ENCODE data around the gene PRKG1. TPM values are rescaled to one million over a fixed set of nuclear protein-coding genes. Genes with fewer than 3 reads are reported as not detected.
"Not testable (repeated sequence)": the region's sequence is repeated elsewhere in the genome, so short reads cannot be mapped to it uniquely, and the experiment has no call there.

The PRKG1 gene
- total RNA-seq, 1 experiment from 2014 or later, result not detected

DNA sequence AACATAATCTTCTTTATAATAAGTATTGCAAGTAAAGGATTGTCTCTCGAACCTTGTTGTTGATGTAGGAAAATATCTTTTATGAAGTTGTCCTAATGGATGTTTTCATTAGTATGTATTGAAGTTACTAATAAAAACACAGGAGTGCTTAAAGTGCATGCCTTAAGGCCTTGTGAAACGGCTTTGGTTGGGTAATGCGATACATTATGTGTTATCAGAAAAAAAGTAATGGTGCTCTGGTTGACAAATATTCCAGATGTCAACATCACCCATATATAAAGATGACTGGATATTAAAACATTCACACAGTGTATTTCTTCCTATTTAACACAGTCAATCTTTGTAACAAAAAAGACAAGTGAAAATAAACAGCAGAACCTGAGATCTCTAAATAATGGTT is 310.7 kb downstream of the PRKG1 start:
- Histone ChIP-seq H3K27ac (no peak overlapping the region), H3K36me3 (no peaks in the 10 kb centered on the region), H3K4me1 (replicated peaks) (no peaks in the 10 kb centered on the region), H3K27me3 (replicated peaks) (no peaks in the 10 kb centered on the region), H3K9me3 (replicated peaks) (no peaks in the 10 kb centered on the region), H3K4me3 (no peak overlapping the region)
- no peak for DNase-seq (ENCODE audit: low read depth in 1 of 2, low spot score in 2 of 2)

DNA sequence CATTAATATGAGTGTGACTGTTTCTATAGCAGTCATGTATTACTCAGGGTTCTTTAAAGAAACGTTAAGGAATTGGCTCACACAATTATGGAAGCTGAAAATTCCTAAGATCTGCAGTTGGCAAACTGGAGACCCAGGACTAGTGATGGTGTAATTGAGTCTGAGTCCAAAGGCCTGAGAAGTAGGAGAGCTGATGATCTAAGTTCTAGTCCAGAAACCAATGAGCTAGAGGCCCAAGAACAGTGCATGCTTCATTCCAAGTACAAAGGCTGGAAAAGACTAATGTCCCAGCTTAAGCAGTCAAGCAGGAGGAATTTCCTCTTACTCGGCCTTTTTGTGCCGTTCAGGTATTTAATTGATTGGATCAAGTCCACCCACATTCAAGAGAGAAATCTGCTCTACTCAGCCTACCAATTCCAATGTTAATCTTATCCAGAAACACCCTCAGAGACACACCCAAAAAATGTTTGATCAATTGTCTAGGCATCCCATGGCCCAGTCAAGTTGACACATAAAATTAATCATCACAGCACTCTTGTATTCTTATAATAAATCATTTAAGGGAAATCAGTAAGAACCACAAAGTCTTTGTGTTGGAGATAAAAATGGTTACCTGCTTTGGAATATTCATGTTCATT is 312.1 kb downstream of the PRKG1 start:
- DNase-seq (ENCODE audit: low read depth in 1 of 2, low spot score in 2 of 2), result no peak
- H3K4me1 ChIP-seq (replicated peaks), result no peaks in the 10 kb centered on the region
- no peak overlapping the region for H3K27ac ChIP-seq

DNA sequence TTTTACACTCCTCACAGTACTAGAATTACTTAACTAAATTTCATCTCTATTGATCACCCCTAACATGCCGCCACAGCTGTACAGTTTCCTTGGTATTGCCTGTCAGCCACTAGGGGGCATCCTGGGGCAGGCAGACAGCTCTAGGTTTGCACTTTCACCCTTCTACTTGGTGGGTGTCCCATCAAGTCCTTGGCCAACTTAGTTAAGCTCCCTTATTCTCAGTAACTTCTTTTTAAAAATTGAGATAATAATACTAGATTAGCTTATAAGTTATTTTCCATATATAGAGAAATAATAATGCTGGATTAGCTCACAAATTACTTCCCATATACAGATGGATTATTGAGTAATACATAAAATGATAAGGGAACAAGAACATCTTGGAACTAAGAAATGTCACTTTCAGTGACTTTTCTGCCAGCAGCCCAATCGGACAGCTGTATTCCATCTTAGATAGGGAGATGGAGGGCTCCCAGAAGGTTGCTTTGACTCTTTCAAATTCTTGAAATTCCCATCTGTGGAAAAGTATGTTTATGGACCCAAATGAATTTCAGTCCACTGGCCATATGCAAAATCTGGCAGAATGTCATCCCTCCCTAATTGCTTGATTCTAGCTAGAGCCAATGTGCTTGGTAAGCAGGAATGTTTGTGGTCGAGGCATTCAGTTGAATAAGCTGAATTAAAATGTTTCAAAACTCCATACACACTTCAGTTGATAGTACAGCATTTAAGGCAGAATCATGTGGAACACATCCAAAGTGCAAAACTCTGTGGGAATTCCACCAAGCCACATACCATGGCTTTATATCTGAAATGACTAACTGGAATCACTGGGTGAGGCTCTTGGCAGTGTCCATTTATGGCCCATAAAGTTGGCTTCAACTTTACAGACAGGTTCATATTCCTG is 315.4 kb downstream of the PRKG1 start:
- Histone ChIP-seq H3K27me3 (replicated peaks) (no peaks in the 10 kb centered on the region), H3K4me3 (no peak overlapping the region), H3K4me1 (replicated peaks) (no peaks in the 10 kb centered on the region), H3K36me3 (no peaks in the 10 kb centered on the region), H3K9me3 (replicated peaks) (no peaks in the 10 kb centered on the region), H3K27ac (no peak overlapping the region)
- DNase-seq (ENCODE audit: low read depth in 1 of 2, low spot score in 2 of 2), result peak in 1 of 2 experiments; percentile 5

More for the DNA sequence above, 312.1 kb downstream of the PRKG1 start:
- Histone ChIP-seq H3K36me3 (no peaks in the 10 kb centered on the region), H3K4me3 (no peak overlapping the region), H3K9me3 (replicated peaks) (no peaks in the 10 kb centered on the region), H3K27me3 (replicated peaks) (no peaks in the 10 kb centered on the region)

DNA sequence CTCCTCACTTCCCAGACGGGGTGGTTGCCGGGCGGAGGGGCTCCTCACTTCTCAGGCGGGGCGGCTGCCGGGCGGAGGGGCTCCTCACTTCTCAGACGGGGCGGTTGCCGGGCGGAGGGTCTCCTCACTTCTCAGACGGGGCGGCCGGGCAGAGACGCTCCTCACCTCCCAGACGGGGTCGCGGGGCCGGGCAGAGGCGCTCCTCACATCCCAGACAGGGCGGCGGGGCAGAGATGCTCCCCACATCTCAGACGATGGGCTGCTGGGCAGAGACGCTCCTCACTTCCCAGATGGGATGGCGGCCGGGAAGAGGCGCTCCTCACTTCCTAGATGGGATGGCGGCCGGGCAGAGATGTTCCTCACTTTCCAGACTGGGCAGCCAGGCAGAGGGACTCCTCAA is 318.7 kb downstream of the PRKG1 start:
- not testable (repeated sequence) for H3K4me1 ChIP-seq (replicated peaks); H3K4me3 ChIP-seq; H3K27me3 ChIP-seq (replicated peaks); H3K27ac ChIP-seq; H3K9me3 ChIP-seq (replicated peaks); H3K36me3 ChIP-seq; DNase-seq (ENCODE audit: low read depth in 1 of 2, low spot score in 2 of 2)

DNA sequence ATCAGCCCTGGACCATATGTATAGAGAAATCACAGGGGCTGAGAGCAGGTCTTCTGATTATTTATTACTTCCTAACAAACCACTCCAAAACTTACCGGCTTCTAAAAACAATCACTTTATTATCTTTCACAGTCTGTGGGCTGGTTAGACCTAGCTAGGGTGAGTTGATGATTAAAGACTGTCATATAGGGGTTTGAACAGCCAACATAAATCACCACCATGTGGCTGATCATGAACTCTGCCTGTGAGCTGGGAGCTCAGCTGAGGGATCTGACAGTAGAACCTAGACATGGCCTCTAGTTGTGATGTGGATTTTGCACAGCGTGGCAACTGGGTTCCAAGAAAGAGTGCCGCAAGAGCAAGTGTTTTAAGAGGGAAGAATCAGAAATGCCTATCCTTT is 319.8 kb downstream of the PRKG1 start:
- no peak for DNase-seq (ENCODE audit: low read depth in 1 of 2, low spot score in 2 of 2)
- Histone ChIP-seq H3K4me3 (no peak overlapping the region), H3K27me3 (replicated peaks) (no peaks in the 10 kb centered on the region), H3K27ac (no peak overlapping the region), H3K9me3 (replicated peaks) (no peaks in the 10 kb centered on the region), H3K4me1 (replicated peaks) (no peaks in the 10 kb centered on the region), H3K36me3 (no peaks in the 10 kb centered on the region)

DNA sequence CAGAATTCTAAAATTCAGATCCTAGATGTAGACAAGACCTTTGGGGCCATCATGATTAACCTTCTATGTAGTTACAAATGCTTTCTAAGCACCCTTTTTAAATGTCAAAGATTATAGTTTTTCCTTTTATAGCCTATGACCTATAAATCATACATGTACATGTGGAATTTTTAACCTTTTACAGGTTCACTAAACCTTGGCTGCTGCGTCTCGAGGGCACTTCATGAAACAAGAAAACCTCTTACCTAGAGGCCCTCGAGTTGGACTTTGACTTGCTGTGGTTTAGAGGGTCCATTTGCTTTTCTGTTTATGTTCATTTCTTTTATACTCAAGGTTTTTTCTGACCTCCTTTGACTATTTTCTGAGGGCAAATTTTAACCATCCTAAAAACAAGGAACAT is 323.0 kb downstream of the PRKG1 start:
- no peak for DNase-seq (ENCODE audit: low read depth in 1 of 2, low spot score in 2 of 2)
- Histone ChIP-seq H3K9me3 (replicated peaks) (no peaks in the 10 kb centered on the region), H3K4me1 (replicated peaks) (no peaks in the 10 kb centered on the region), H3K27ac (no peak overlapping the region), H3K36me3 (no peaks in the 10 kb centered on the region), H3K27me3 (replicated peaks) (no peaks in the 10 kb centered on the region), H3K4me3 (no peak overlapping the region)

DNA sequence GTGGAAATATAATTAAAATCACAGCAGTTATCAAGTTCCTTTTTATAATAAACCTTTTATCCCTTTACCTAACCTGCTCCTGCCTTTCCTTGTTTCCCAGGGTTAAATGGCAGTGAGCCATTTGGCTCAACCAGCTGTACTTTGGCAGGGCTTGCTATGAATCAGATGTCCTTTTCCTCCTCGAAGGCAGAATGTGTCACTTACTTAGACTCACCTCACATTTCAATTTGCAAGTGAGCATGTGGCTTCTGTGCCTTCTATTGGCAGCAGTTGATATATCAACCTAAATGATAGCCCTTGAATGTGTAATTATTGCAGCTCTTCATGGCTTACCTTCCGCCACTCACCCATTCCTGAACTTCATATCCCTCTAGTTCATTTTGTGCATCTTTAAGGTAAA is 323.4 kb downstream of the PRKG1 start:
- DNase-seq (ENCODE audit: low read depth in 1 of 2, low spot score in 2 of 2), result no peak
- no peak overlapping the region for H3K4me3 ChIP-seq
- H3K27me3 ChIP-seq (replicated peaks), result no peaks in the 10 kb centered on the region
- no peaks in the 10 kb centered on the region for H3K4me1 ChIP-seq (replicated peaks)
- H3K9me3 ChIP-seq (replicated peaks), result no peaks in the 10 kb centered on the region
- H3K36me3 ChIP-seq, result no peaks in the 10 kb centered on the region
- H3K27ac ChIP-seq, result no peak overlapping the region

DNA sequence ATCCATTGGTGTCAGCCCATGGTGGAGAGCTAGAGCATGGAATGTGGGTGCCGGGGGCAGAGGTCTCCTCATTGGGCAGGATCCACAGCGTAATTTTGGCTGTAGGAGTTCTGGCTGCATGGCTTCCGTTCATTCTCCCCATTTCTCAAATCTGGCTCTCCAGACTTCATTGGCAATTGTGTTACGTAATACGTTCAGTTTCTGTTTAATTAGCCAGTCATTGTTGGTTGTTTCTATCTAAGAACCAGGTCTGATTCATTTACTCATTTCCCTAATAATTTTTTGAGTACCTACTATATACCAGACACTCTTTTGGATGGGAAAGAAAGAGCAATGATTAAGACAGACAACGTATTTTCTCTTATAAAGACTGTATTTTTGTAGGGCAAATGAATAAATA is 325.6 kb downstream of the PRKG1 start:
- Histone ChIP-seq H3K27me3 (replicated peaks) (no peaks in the 10 kb centered on the region), H3K27ac (no peak overlapping the region), H3K4me1 (replicated peaks) (no peaks in the 10 kb centered on the region), H3K36me3 (no peaks in the 10 kb centered on the region), H3K9me3 (replicated peaks) (no peaks in the 10 kb centered on the region), H3K4me3 (no peak overlapping the region)
- DNase-seq (ENCODE audit: low read depth in 1 of 2, low spot score in 2 of 2), result no peak

DNA sequence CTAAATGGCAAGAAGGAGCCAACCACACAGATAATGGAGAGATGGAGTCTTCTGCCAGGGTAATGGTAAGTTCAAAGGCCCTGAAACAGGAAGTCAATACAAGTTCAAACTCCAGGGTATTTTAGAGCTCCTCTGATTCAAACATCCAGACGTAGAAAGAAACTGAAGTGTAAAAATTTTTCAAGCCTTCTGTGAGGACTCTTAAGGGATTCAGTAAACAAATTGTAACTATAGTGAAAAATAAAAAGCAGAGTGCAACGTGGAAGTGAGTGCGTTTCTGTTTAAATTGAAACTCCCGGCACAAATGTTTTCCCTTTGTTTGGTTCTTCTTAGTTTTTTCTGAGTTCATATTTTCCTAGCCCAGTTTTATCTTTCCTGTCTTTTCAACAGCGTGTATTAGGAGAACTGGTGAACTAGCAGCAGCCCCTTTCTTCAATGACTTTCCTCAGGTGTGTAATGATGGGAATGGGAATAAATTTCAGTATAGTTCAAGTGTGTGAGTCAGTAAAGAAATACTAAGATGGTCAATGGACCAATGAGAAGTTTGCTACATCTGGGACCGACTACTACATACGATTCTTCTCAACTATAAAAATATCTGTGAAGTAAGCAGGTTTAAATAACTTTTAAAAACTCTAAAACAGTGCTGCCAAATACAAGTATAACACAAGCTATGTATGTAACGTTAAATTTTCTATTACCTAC is 326.3 kb downstream of the PRKG1 start:
- H3K27ac ChIP-seq, result no peak overlapping the region
- no peaks in the 10 kb centered on the region for H3K27me3 ChIP-seq (replicated peaks)
- no peak overlapping the region for H3K4me3 ChIP-seq
- H3K4me1 ChIP-seq (replicated peaks), result no peaks in the 10 kb centered on the region
- no peaks in the 10 kb centered on the region for H3K9me3 ChIP-seq (replicated peaks)
- H3K36me3 ChIP-seq, result no peaks in the 10 kb centered on the region
- DNase-seq (ENCODE audit: low read depth in 1 of 2, low spot score in 2 of 2), result no peak

DNA sequence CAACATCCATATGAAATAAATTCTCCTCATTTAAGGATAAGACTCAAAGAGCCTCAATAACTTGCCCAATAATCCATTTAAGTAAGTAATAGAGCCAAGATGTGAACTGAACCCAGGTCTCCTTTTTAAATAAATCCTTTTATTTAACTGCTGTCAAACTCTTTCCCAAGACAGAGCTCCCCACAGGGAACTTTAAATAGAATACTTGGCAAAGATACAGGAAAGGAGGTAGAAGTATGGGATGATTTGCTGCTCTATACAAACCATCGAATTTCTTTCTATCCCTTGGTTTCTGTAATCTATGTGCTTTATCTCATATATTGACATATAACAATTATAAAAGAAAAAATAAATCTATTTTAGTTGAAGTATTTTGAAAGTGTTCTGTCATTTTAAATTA is 329.2 kb downstream of the PRKG1 start:
- Histone ChIP-seq H3K4me1 (replicated peaks) (no peaks in the 10 kb centered on the region), H3K27ac (no peak overlapping the region), H3K4me3 (no peak overlapping the region), H3K27me3 (replicated peaks) (no peaks in the 10 kb centered on the region), H3K9me3 (replicated peaks) (no peaks in the 10 kb centered on the region), H3K36me3 (no peaks in the 10 kb centered on the region)
- DNase-seq (ENCODE audit: low read depth in 1 of 2, low spot score in 2 of 2), result no peak

DNA sequence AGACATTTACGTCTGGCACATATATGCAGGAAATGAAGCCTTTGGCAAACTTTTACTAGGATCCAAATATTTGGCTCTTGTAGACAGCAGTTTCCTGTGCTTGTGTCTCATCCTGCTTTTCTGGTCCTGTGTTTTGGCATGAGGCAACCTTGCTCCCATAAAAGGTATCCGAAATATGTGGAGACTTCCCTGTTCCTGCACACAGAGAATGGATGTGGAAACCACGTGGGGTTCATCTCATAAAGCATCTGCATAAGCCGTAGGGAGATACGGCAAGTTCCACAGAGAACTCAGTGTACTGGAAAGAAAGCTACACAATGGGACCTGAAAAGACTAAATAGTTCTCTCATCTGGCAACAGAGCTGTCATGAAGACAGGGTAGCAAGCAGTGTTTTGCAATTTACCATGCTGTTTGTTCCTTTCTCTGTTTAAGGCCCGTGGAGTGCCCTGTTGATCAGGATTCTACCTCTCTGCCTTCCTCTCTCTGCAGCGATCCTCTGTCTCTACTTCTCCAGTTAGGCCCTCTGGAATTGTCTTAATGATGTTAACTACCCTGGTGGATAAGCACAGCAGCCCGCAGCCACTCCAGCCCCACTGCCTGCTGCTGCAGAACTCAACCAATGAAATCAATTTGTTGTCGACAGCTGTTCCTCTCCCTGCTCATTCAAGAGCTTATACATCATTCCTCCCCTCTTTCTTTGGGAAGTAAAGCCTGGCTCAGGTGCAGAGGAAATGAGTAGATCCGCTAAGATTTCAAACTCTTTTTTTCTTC is 331.5 kb downstream of the PRKG1 start:
- DNase-seq (ENCODE audit: low read depth in 1 of 2, low spot score in 2 of 2), result no peak
- no peaks in the 10 kb centered on the region for H3K27me3 ChIP-seq (replicated peaks)
- H3K36me3 ChIP-seq, result no peaks in the 10 kb centered on the region
- H3K4me3 ChIP-seq, result no peak overlapping the region
- no peaks in the 10 kb centered on the region for H3K9me3 ChIP-seq (replicated peaks)
- no peaks in the 10 kb centered on the region for H3K4me1 ChIP-seq (replicated peaks)
- H3K27ac ChIP-seq, result no peak overlapping the region

DNA sequence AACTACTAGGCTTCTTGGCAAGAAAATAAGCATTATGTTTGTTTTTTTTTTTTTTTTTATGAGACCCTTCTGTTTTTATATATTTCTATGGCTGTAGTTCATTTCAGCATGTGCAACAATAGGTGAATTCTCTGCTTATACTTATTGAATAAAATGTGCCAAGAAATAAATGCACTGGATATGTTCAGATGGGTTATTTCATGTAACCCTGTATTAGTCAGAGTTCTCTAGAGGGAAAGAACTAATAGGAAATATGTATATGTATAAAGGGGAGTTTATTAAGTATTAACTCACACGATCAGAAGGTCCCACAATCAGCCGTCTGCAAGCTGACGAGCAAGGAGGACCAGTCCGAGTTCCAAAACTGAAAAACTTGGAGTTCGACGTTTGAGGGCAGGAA is 332.3 kb downstream of the PRKG1 start:
- no peak overlapping the region for H3K4me3 ChIP-seq
- DNase-seq (ENCODE audit: low read depth in 1 of 2, low spot score in 2 of 2), result no peak
- H3K36me3 ChIP-seq, result no peaks in the 10 kb centered on the region
- H3K9me3 ChIP-seq (replicated peaks), result no peaks in the 10 kb centered on the region
- no peaks in the 10 kb centered on the region for H3K4me1 ChIP-seq (replicated peaks)
- no peaks in the 10 kb centered on the region for H3K27me3 ChIP-seq (replicated peaks)
- H3K27ac ChIP-seq, result no peak overlapping the region

DNA sequence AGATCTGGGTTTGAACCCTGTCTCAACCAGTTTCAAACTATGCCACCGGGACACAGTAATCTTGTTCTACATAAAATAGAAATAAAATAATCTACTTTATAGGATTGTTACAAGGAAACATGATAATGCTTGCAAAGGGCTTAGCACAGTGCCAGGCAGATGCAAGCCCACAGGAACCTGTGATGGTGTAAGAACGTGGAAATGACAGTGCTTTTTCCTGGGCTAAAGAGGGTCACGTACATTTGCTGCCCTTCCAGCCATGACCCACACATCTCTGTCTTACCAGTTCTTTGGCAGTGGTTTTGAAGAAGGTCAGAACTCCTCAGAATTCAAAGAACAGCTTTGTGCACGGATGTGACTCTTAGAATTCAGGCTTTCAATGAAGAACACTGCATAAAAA is 342.2 kb downstream of the PRKG1 start:
- Histone ChIP-seq H3K27me3 (replicated peaks) (no peaks in the 10 kb centered on the region; the same call in 1 of the 2 replicates), H3K4me1 (replicated peaks) (no peaks in the 10 kb centered on the region), H3K27ac (no peak overlapping the region), H3K9me3 (replicated peaks) (no peaks in the 10 kb centered on the region), H3K4me3 (no peak overlapping the region), H3K36me3 (no peaks in the 10 kb centered on the region)
- DNase-seq (ENCODE audit: low read depth in 1 of 2, low spot score in 2 of 2), result no peak
